Endothelial cell of umbilical vein (primary cell): ENCODE results near the gene HCK. TPM values are rescaled to one million over a fixed set of nuclear protein-coding genes. Genes with fewer than 3 reads are reported as not detected.

Experiments used
- BruUV-seq: library from RNA; stranded (reverse); fragments of 400-500 nt; replicated peaks from 2 replicates; lab custom pipeline; 2021; lab: Mats Ljungman, UMichigan
- CTCF ChIA-PET: fragments of 300-600, 350-600 bp; sonication (Branson Sonifier 250); formaldehyde crosslinking; loops from one replicate; lab custom pipeline; 2021; ENCODE audit warnings: antibody characterized with exemption, inconsistent platforms; lab: Charles Lee
- POLR2A ChIA-PET: fragments of 300-600, 350-600 bp; sonication (Branson Sonifier 250); formaldehyde crosslinking; loops from one replicate; lab custom pipeline; 2021; ENCODE audit warnings: antibody characterized with exemption, inconsistent platforms; lab: Charles Lee
- DNase-seq: peaks from one replicate; pipeline ENCODE4 v3.0.0-alpha.2; 2011; ENCODE audit warnings: low read depth, low spot score
- FAIRE-seq: peaks from 2 replicates; lab custom pipeline; 2011; peaks lifted over from hg19 to GRCh38; lab: Jason Lieb, UNC
- H2AFZ ChIP-seq: 2 replicates; pipeline ENCODE4 v1.6.0; 2012; ENCODE audit warnings: low read depth, low read length, control low read depth, inconsistent platforms
- H3K27ac ChIP-seq: 2 replicates; pipeline ENCODE4 v1.5.1; 2011; ENCODE audit warnings: low read depth, mild to moderate bottlenecking, control low read depth, low read length, moderate library complexity; ENCODE audit not compliant: insufficient read depth
- H3K27me3 ChIP-seq, 2 experiments: 2 replicates each; pipeline versions ENCODE4 v1.6.0 to v1.6.1; 2011; ENCODE audit warnings: low read length in 2 of 2, mixed read lengths in 1 of 2; ENCODE audit not compliant: control insufficient read depth in 2 of 2, insufficient read depth in 2 of 2
- H3K36me3 ChIP-seq, 2 experiments: 2 replicates in 1 of 2; 3 replicates in 1 of 2; pipeline ENCODE4 v1.5.1; 2011; ENCODE audit warnings: low read length in 2 of 2, mild to moderate bottlenecking in 1 of 2, moderate library complexity in 1 of 2; ENCODE audit not compliant: control insufficient read depth in 2 of 2, insufficient read depth in 2 of 2; ENCODE audit errors: extremely low read depth in 1 of 2
- H3K4me1 ChIP-seq: 3 replicates; pipeline ENCODE4 v1.5.1; 2011; ENCODE audit warnings: mild to moderate bottlenecking, low read length; ENCODE audit not compliant: control insufficient read depth, insufficient read depth; ENCODE audit errors: extremely low read depth
- H3K4me2 ChIP-seq: 2 replicates; pipeline ENCODE4 v1.6.1; 2011; ENCODE audit warnings: low read length, control low read depth, mixed read lengths; ENCODE audit not compliant: insufficient read depth
- H3K4me3 ChIP-seq, 3 experiments: fragments of 200-600 bp in 1 of 3; sonication (generic), shearing (Covaris generic) in 1 of 3; replicated peaks in 1 of 3; 2 replicates each; pipeline ENCODE4 v1.5.1; 2011 to 2016; ENCODE audit warnings: control low read depth in 3 of 3, low read length in 3 of 3, mild to moderate bottlenecking in 2 of 3, inconsistent platforms in 1 of 3, low read depth in 1 of 3, moderate library complexity in 1 of 3; ENCODE audit not compliant: insufficient read depth in 1 of 3
- H3K79me2 ChIP-seq: 2 replicates; pipeline ENCODE4 v1.6.0; 2012; ENCODE audit warnings: low read length, inconsistent platforms; ENCODE audit not compliant: control insufficient read depth, insufficient read depth
- H3K9ac ChIP-seq: replicated peaks from 2 replicates; pipeline ENCODE3; 2011; ENCODE audit warnings: low read length, control low read depth; ENCODE audit not compliant: insufficient read depth; ENCODE audit errors: extremely low read depth
- H3K9me1 ChIP-seq: replicated peaks from 3 replicates; pipeline ENCODE4 v1.6.0; 2011; ENCODE audit warnings: mild to moderate bottlenecking, low read length; ENCODE audit not compliant: control insufficient read depth, insufficient read depth; ENCODE audit errors: extremely low read depth
- H3K9me3 ChIP-seq: replicated peaks from 2 replicates; pipeline ENCODE4 v1.5.1; 2012; ENCODE audit warnings: low read length, inconsistent platforms; ENCODE audit not compliant: control insufficient read depth, insufficient read depth
- H4K20me1 ChIP-seq: replicated peaks from 2 replicates; pipeline ENCODE3; 2011; ENCODE audit warnings: mild to moderate bottlenecking, low read length; ENCODE audit not compliant: control insufficient read depth, insufficient read depth; ENCODE audit errors: extremely low read depth
- EZH2 ChIP-seq: IDR thresholded peaks from 2 replicates; pipeline ENCODE4 v1.6.1; 2012; ENCODE audit warnings: borderline replicate concordance, low read depth, mild to moderate bottlenecking, moderate library complexity, low read length, inconsistent platforms; ENCODE audit not compliant: severe bottlenecking
- FOS ChIP-seq: IDR thresholded peaks from 2 replicates; pipeline ENCODE4 v1.6.1; 2011; ENCODE audit warnings: mild to moderate bottlenecking, low read length, moderate library complexity, borderline replicate concordance; ENCODE audit not compliant: insufficient read depth
- GATA2 ChIP-seq: IDR thresholded peaks from 2 replicates; pipeline ENCODE4 v1.7.0; 2011; ENCODE audit warnings: low read depth, mild to moderate bottlenecking, moderate library complexity, mixed read lengths, low read length; ENCODE audit not compliant: insufficient read length, insufficient read depth
- JUN ChIP-seq: IDR thresholded peaks from 2 replicates; pipeline ENCODE4 v1.6.1; 2011; ENCODE audit warnings: borderline replicate concordance, low read depth; ENCODE audit not compliant: insufficient read length, insufficient read depth
- MYC ChIP-seq: IDR thresholded peaks from one replicate; pipeline ENCODE4 v1.6.1; 2011; ENCODE audit warnings: mild to moderate bottlenecking, low read depth, low read length
- POLR2A ChIP-seq: IDR thresholded peaks from 2 replicates; pipeline ENCODE4 v1.6.1; 2012; ENCODE audit warnings: low read depth, mild to moderate bottlenecking, control low read depth, low read length
- POLR2AphosphoS5 ChIP-seq: IDR thresholded peaks from 2 replicates; pipeline ENCODE4 v1.6.1; 2012; ENCODE audit warnings: low read depth, mild to moderate bottlenecking, control low read depth, low read length, moderate library complexity; ENCODE audit not compliant: insufficient read depth
- dilution Hi-C: fragments of 300-500 bp; cut with MboI; formaldehyde crosslinking; loops from one replicate; pipeline ENCODE4 v1.15.0; 2019; ENCODE audit warnings: low sequenced_read_pairs; ENCODE audit not compliant: extremely low pct_ligation_motif_present
- intact Hi-C: fragments of 100-400 bp; cut with micrococcal nuclease; formaldehyde crosslinking; loops from one replicate; pipeline ENCODE4 v1.10.0; 2022
- polyA plus RNA-seq, 4 experiments: library from polyadenylated mRNA; depleted of rRNA in 3 of 4; stranded (reverse) in 3 of 4; unstranded in 1 of 4; fragments of >200 nt; gene quantifications; 2 replicates each; pipeline versions ENCODE4 v1.2.1 to v1.2.3, GENCODE V29; 2011 to 2012; ENCODE audit warnings: missing spikeins in 1 of 4
- total RNA-seq: library from RNA; stranded (reverse); gene quantifications from 2 replicates; pipeline ENCODE4 v1.2.3, GENCODE V29; 2021
- TF ChIP-seq, protein P1 (sequence below): IDR thresholded peaks from 2 replicates; pipeline ENCODE4 v1.6.1; 2011; ENCODE audit not compliant: insufficient read depth, insufficient read length
- TF ChIP-seq, protein P2 (sequence below), 2 donors: IDR thresholded peaks; 1 replicate in 1 of 2; 2 replicates in 1 of 2; pipeline ENCODE4 v1.5.1; 2011; ENCODE audit warnings: low read length in 2 of 2, mild to moderate bottlenecking in 2 of 2, moderate library complexity in 2 of 2, control low read depth in 1 of 2, inconsistent platforms in 1 of 2, low read depth in 1 of 2; ENCODE audit not compliant: insufficient read depth in 1 of 2; ENCODE audit errors: extremely low read depth in 1 of 2

The HCK gene
- total and polyA plus RNA-seq, 2 donors (not counting 3 experiments of a cell fraction or from before 2014, with no cell fraction given) = not detected

DNA sequence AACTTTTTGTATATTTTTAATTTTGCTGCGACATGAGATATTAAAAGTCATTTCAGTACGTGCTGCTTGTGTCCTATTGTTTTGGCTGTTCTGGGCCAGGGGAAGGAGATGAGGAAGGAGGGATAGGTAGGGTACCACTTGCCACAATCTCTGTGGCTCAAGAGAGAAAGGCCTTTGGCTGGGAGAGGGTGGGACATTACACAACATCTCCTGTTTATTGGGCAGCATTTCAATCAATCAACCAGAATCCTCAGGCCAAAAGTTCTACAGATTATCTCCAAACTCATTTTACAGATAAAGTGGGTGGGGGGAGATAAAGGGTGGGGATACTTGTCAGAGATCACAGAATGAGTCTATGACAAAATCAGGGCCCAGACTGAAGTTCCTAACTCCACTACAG, 48.7 kb upstream of the HCK start:
- H3K4me3 ChIP-seq = no peak overlapping the region
- DNase-seq = no peak
- FAIRE-seq = no peak
- no peak overlapping the region for H2AFZ ChIP-seq
- no peak overlapping the region for H3K27ac ChIP-seq
- dilution Hi-C loops = no loop called here
- H3K9me3 ChIP-seq = no peaks in the 10 kb centered on the region
- no peaks in the 10 kb centered on the region for H3K79me2 ChIP-seq
- no peaks in the 10 kb centered on the region for H4K20me1 ChIP-seq
- POLR2A ChIA-PET = no interaction called here
- CTCF ChIA-PET = no interaction called here
- H3K4me2 ChIP-seq = no peak overlapping the region
- H3K36me3 ChIP-seq = no peaks in the 10 kb centered on the region
- peaks cover 17% of the 10 kb centered on the region for H3K4me1 ChIP-seq
- BruUV-seq = no TSS peak
- H3K9me1 ChIP-seq = no peaks in the 10 kb centered on the region
- no peaks in the 10 kb centered on the region for H3K27me3 ChIP-seq
- TF ChIP-seq POLR2AphosphoS5 (no peak), POLR2A (no peak), GATA2 (no peak), EZH2 (no peak), JUN (no peak), MYC (no peak), FOS (no peak)
- TF ChIP-seq, protein P1, sequence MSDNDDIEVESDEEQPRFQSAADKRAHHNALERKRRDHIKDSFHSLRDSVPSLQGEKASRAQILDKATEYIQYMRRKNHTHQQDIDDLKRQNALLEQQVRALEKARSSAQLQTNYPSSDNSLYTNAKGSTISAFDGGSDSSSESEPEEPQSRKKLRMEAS = no peak
- TF ChIP-seq, protein P2, sequence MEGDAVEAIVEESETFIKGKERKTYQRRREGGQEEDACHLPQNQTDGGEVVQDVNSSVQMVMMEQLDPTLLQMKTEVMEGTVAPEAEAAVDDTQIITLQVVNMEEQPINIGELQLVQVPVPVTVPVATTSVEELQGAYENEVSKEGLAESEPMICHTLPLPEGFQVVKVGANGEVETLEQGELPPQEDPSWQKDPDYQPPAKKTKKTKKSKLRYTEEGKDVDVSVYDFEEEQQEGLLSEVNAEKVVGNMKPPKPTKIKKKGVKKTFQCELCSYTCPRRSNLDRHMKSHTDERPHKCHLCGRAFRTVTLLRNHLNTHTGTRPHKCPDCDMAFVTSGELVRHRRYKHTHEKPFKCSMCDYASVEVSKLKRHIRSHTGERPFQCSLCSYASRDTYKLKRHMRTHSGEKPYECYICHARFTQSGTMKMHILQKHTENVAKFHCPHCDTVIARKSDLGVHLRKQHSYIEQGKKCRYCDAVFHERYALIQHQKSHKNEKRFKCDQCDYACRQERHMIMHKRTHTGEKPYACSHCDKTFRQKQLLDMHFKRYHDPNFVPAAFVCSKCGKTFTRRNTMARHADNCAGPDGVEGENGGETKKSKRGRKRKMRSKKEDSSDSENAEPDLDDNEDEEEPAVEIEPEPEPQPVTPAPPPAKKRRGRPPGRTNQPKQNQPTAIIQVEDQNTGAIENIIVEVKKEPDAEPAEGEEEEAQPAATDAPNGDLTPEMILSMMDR (IDR thresholded peaks at IDR 0.05; ENCODE audit: extremely low read depth in 1 of 2, insufficient read depth in 1 of 2, low read depth in 1 of 2, low read length in 2 of 2) = no peak
- H3K9ac ChIP-seq = no peak overlapping the region
- intact Hi-C loops = no loop called here
